H1 (cell line): ENCODE results near the gene MCM3. TPM values are rescaled to one million over a fixed set of nuclear protein-coding genes. Genes with fewer than 3 reads are reported as not detected.

ENCODE experiments used
- CTCF ChIA-PET: fragments of 300-600 bp; sonication (Branson Sonifier 250); formaldehyde crosslinking; loops from one replicate; lab custom pipeline; 2021; ENCODE audit not compliant: partially characterized antibody; lab: Charles Lee
- POLR2A ChIA-PET: fragments of 300-600 bp; sonication (Branson Sonifier 250); formaldehyde crosslinking; loops from one replicate; lab custom pipeline; 2021; ENCODE audit warnings: inconsistent platforms; ENCODE audit not compliant: partially characterized antibody; lab: Charles Lee
- DNase-seq, 2 experiments: peaks; one replicate each; pipeline versions ENCODE4 v3.0.0 to v3.0.0-alpha.2; 2010 to 2022; ENCODE audit warnings: low spot score in 2 of 2, low read depth in 1 of 2, mixed read lengths in 1 of 2
- FAIRE-seq: peaks from 2 replicates; lab custom pipeline; 2011; peaks lifted over from hg19 to GRCh38; lab: Jason Lieb, UNC
- H2AFZ ChIP-seq: 2 replicates; pipeline ENCODE4 v1.8.1; 2012; ENCODE audit warnings: low read length, inconsistent platforms
- H2AK5ac ChIP-seq: 2 replicates; pipeline ENCODE4 v1.6.1; 2013; ENCODE audit warnings: low read depth, low read length
- H2BK120ac ChIP-seq: replicated peaks from 2 replicates; pipeline ENCODE3; 2013; ENCODE audit warnings: low read depth, low read length, inconsistent platforms
- H2BK12ac ChIP-seq: 2 replicates; pipeline ENCODE4 v1.6.1; 2013; ENCODE audit warnings: low read depth, low read length
- H2BK15ac ChIP-seq: 2 replicates; pipeline ENCODE4 v1.6.1; 2013; ENCODE audit warnings: low read length
- H2BK20ac ChIP-seq: 2 replicates; pipeline ENCODE4 v1.6.1; 2013; ENCODE audit warnings: low read length
- H2BK5ac ChIP-seq: 2 replicates; pipeline ENCODE4 v1.6.1; 2013; ENCODE audit warnings: low read depth, low read length
- H3K14ac ChIP-seq: 2 replicates; pipeline ENCODE4 v1.6.1; 2013; ENCODE audit warnings: inconsistent platforms; ENCODE audit not compliant: insufficient read length
- H3K18ac ChIP-seq: 2 replicates; pipeline ENCODE4 v1.6.1; 2013; ENCODE audit warnings: low read length; ENCODE audit errors: extremely low read depth
- H3K23ac ChIP-seq: 2 replicates; pipeline ENCODE4 v1.6.1; 2013; ENCODE audit warnings: inconsistent platforms; ENCODE audit not compliant: insufficient read length
- H3K23me2 ChIP-seq: 2 replicates; pipeline ENCODE4 v1.6.1; 2013; ENCODE audit warnings: low read depth, low read length
- H3K27ac ChIP-seq: 2 replicates; pipeline ENCODE4 v1.6.1; 2011; ENCODE audit warnings: low read depth, low read length, inconsistent platforms
- H3K27me3 ChIP-seq, 4 experiments: replicated peaks in 1 of 4; 1 replicate in 1 of 4; 2 replicates in 3 of 4; pipeline versions ENCODE4 v1.6.1 to v1.8.1; 2011 to 2013; ENCODE audit warnings: low read length in 3 of 4, mild to moderate bottlenecking in 3 of 4, inconsistent platforms in 2 of 4, mixed read lengths in 2 of 4, moderate library complexity in 1 of 4; ENCODE audit not compliant: control insufficient read depth in 3 of 4, insufficient read depth in 3 of 4; ENCODE audit errors: extremely low read depth in 1 of 4
- H3K36me3 ChIP-seq, 4 experiments: 2 replicates each; pipeline versions ENCODE4 v1.6.1 to v1.8.1; 2011 to 2013; ENCODE audit warnings: mild to moderate bottlenecking in 4 of 4, low read length in 3 of 4, moderate library complexity in 2 of 4, control low read depth in 1 of 4, inconsistent platforms in 1 of 4; ENCODE audit not compliant: insufficient read depth in 4 of 4, control insufficient read depth in 2 of 4
- H3K4ac ChIP-seq: replicated peaks from 2 replicates; pipeline ENCODE3; 2013; ENCODE audit warnings: low read length, low read depth, mixed read lengths, inconsistent platforms; ENCODE audit not compliant: insufficient read length
- H3K4me1 ChIP-seq, 4 experiments: replicated peaks in 1 of 4; 1 replicate in 1 of 4; 2 replicates in 3 of 4; pipeline versions ENCODE4 v1.6.1 to v1.8.1; 2011 to 2013; ENCODE audit warnings: low read length in 3 of 4, inconsistent platforms in 2 of 4, mixed read lengths in 1 of 4; ENCODE audit not compliant: insufficient read depth in 4 of 4, control insufficient read depth in 3 of 4
- H3K4me2 ChIP-seq, 2 experiments: 2 replicates each; pipeline versions ENCODE4 v1.6.1 to v1.8.1; 2011 to 2013; ENCODE audit warnings: low read depth in 2 of 2, low read length in 2 of 2, control low read depth in 1 of 2, inconsistent platforms in 1 of 2, mild to moderate bottlenecking in 1 of 2; ENCODE audit not compliant: insufficient read depth in 1 of 2
- H3K4me3 ChIP-seq, 4 experiments: fragments of 200-600, 300-600 bp in 1 of 4; sonication (generic), shearing (Covaris generic), sonication (Bioruptor Twin) in 1 of 4; 2 replicates each; pipeline versions ENCODE4 v1.5.1 to v1.8.1; 2011 to 2016; ENCODE audit warnings: low read length in 4 of 4, low read depth in 3 of 4, control low read depth in 2 of 4, inconsistent platforms in 2 of 4, mild to moderate bottlenecking in 2 of 4, mixed read lengths in 1 of 4, moderate library complexity in 1 of 4; ENCODE audit not compliant: insufficient read depth in 2 of 4; ENCODE audit errors: extremely low read depth in 1 of 4
- H3K56ac ChIP-seq: replicated peaks from 2 replicates; pipeline ENCODE3; 2013; ENCODE audit warnings: low read depth, mild to moderate bottlenecking, mixed read lengths, low read length, inconsistent platforms; ENCODE audit not compliant: insufficient read length
- H3K79me1 ChIP-seq: 2 replicates; pipeline ENCODE4 v1.6.1; 2013; ENCODE audit warnings: low read depth, low read length, control low read depth
- H3K79me2 ChIP-seq, 2 experiments: 2 replicates each; pipeline versions ENCODE4 v1.6.1 to v1.8.1; 2012 to 2013; ENCODE audit warnings: low read length in 2 of 2, mild to moderate bottlenecking in 2 of 2, inconsistent platforms in 1 of 2; ENCODE audit not compliant: insufficient read depth in 2 of 2, control insufficient read depth in 1 of 2
- H3K9ac ChIP-seq, 4 experiments: replicated peaks in 1 of 4; 1 replicate in 1 of 4; 2 replicates in 3 of 4; pipeline versions ENCODE4 v1.6.1 to v1.8.1; 2011 to 2013; ENCODE audit warnings: low read depth in 3 of 4, low read length in 3 of 4, control low read depth in 2 of 4, mild to moderate bottlenecking in 2 of 4, moderate library complexity in 2 of 4, inconsistent platforms in 1 of 4; ENCODE audit errors: extremely low read depth in 1 of 4
- H3K9me3 ChIP-seq, 2 experiments: 2 replicates each; pipeline versions ENCODE4 v1.6.1 to v1.8.1; 2012 to 2013; ENCODE audit warnings: mild to moderate bottlenecking in 2 of 2, moderate library complexity in 2 of 2, control low read depth in 1 of 2, inconsistent platforms in 1 of 2, low read depth in 1 of 2, low read length in 1 of 2, mixed read lengths in 1 of 2; ENCODE audit not compliant: insufficient read depth in 2 of 2
- H4K20me1 ChIP-seq, 2 experiments: replicated peaks in 1 of 2; 2 replicates each; pipeline versions ENCODE3 to v1.8.1; 2011 to 2013; ENCODE audit warnings: inconsistent platforms in 2 of 2, low read length in 2 of 2, mild to moderate bottlenecking in 1 of 2; ENCODE audit not compliant: insufficient read depth in 2 of 2, control insufficient read depth in 1 of 2
- H4K5ac ChIP-seq: 2 replicates; pipeline ENCODE4 v1.6.1; 2013; ENCODE audit warnings: low read length, low read depth, mixed read lengths, inconsistent platforms; ENCODE audit not compliant: insufficient read length
- H4K8ac ChIP-seq: 2 replicates; pipeline ENCODE4 v1.8.0; 2013; ENCODE audit warnings: mild to moderate bottlenecking, moderate library complexity, low read length, inconsistent platforms; ENCODE audit not compliant: insufficient read depth; ENCODE audit errors: extremely low read depth
- H4K91ac ChIP-seq: replicated peaks from 2 replicates; pipeline ENCODE3; 2013; ENCODE audit warnings: low read length, mixed read lengths, inconsistent platforms; ENCODE audit not compliant: insufficient read length
- ASH2L ChIP-seq: fragments of 200-600, 300-600 bp; sonication (generic); IDR thresholded peaks from one replicate; pipeline ENCODE4 v1.7.1; 2017; ENCODE audit warnings: low read length
- CHD2 ChIP-seq: IDR thresholded peaks from 2 replicates; pipeline ENCODE4 v1.6.1; 2012; ENCODE audit warnings: low read length, improper control_type of control experiment
- EZH2 ChIP-seq: fragments of 200-600 bp; sonication (generic); IDR thresholded peaks from 2 replicates; pipeline ENCODE4 v1.7.1; 2012; ENCODE audit warnings: low read depth, mild to moderate bottlenecking, moderate library complexity, low read length, inconsistent platforms; ENCODE audit not compliant: severe bottlenecking
- GTF2F1 ChIP-seq: IDR thresholded peaks from 2 replicates; pipeline ENCODE4 v1.6.1; 2012; ENCODE audit warnings: low read depth, low read length, improper control_type of control experiment, borderline replicate concordance
- HDAC2 ChIP-seq, 2 experiments: fragments of 300-600 bp in 1 of 2; sonication (generic) in 1 of 2; IDR thresholded peaks; 2 replicates each; pipeline ENCODE4 v1.6.1; 2011 to 2012; ENCODE audit warnings: low read depth in 2 of 2, low read length in 2 of 2, mild to moderate bottlenecking in 2 of 2, moderate library complexity in 2 of 2, borderline replicate concordance in 1 of 2, inconsistent platforms in 1 of 2
- JUND ChIP-seq: IDR thresholded peaks from 2 replicates; pipeline ENCODE4 v1.6.1; 2011; ENCODE audit warnings: mild to moderate bottlenecking, improper control_type of control experiment, low read length
- MAFK ChIP-seq: IDR thresholded peaks from 2 replicates; pipeline ENCODE4 v1.6.1; 2012; ENCODE audit warnings: low read depth, mild to moderate bottlenecking, improper control_type of control experiment, low read length
- RXRA ChIP-seq: IDR thresholded peaks from 2 replicates; pipeline ENCODE4 v1.6.1; 2011; ENCODE audit warnings: low read depth, mild to moderate bottlenecking, low read length, moderate library complexity; ENCODE audit not compliant: insufficient read depth
- SAP30 ChIP-seq: fragments of 300-600 bp; sonication (generic); IDR thresholded peaks from 2 replicates; pipeline ENCODE4 v1.7.1; 2012; ENCODE audit warnings: low read length, moderate library complexity, mild to moderate bottlenecking, inconsistent platforms; ENCODE audit not compliant: insufficient read depth, insufficient replicate concordance
- SP4 ChIP-seq: IDR thresholded peaks from 2 replicates; pipeline ENCODE4 v1.6.1; 2012; ENCODE audit warnings: low read length, inconsistent platforms
- SRF ChIP-seq: IDR thresholded peaks from 2 replicates; pipeline ENCODE4 v1.6.1; 2011; ENCODE audit warnings: mild to moderate bottlenecking, low read depth, low read length, moderate library complexity
- TAF1 ChIP-seq: IDR thresholded peaks from 2 replicates; pipeline ENCODE4 v1.6.1; 2011; ENCODE audit warnings: mild to moderate bottlenecking, low read depth, low read length
- TCF12 ChIP-seq: IDR thresholded peaks from 2 replicates; pipeline ENCODE4 v1.6.1; 2011; ENCODE audit warnings: low read depth, mild to moderate bottlenecking, low read length
- WGBS, 2 experiments: shearing (Covaris generic) in 1 of 2; methylation state at CpG; one replicate each; pipeline versions ENCODE4 v1.1.6 to v1.1.7; 2013 to 2015; ENCODE audit warnings: low lambda C conversion rate in 2 of 2, mixed read lengths in 2 of 2, inconsistent platforms in 1 of 2, low coverage in 1 of 2, missing lambda C conversion rate in 1 of 2; ENCODE audit not compliant: insufficient replicate concordance in 2 of 2, insufficient coverage in 1 of 2, insufficient read length in 1 of 2; ENCODE audit errors: extremely low coverage in 1 of 2, missing lambda C conversion rate in 1 of 2; 5-methylcytosine and 5-hydroxymethylcytosine counted together
- polyA plus RNA-seq, 7 experiments: library from polyadenylated mRNA; depleted of rRNA in 3 of 7; stranded (reverse) in 5 of 7; unstranded in 2 of 7; fragments of >200 nt in 5 of 7; fragments of 200-250 nt in 2 of 7; gene quantifications; 1 replicate in 5 of 7; 2 replicates in 1 of 7; 4 replicates in 1 of 7; pipeline versions ENCODE4 v1.2.1 to v1.2.3, GENCODE V29; 2011 to 2013; ENCODE audit warnings: missing spikeins in 2 of 7, mixed read lengths in 2 of 7
- total RNA-seq: library from RNA; stranded (reverse); fragmentation: NEBNext Ultra II Directional; extraction: Animal tissue kit (Norgen Biotek cat#: 25700); gene quantifications from 2 replicates; pipeline ENCODE4 v1.2.1, GENCODE V29; 2021
- TF ChIP-seq, protein P1 (sequence below): IDR thresholded peaks from 2 replicates; pipeline ENCODE4 v1.6.1; 2012; ENCODE audit warnings: inconsistent platforms

Gene MCM3
- total and polyA plus RNA-seq, 2 of the 8 experiments (the other 6 are each of a cell fraction or from before 2014, with no cell fraction given): 275 to 293 TPM

DNA sequence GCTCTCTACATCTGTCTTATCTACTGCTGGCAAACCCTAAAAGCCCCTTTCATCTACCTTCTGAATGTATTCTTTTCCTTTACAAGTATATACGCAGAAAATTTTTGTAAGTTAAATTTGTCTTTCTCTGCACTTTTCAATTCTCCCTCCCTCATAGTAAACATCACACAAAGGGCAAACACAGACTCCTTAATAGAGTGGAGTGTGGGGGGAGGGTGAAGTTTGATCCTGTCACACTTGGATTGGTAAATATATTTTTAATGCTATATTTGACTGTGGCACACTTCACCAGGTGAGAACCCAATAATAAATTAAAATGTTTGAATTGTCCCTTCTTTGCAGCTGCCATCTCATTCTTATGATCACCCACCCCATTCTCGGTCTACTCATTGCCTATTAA, 44.2 kb upstream of the MCM3 start:
- Histone ChIP-seq H3K4me3 (no peak overlapping the region), H4K91ac (no peak overlapping the region), H2BK120ac (no peak overlapping the region), H2AFZ (no peak overlapping the region), H3K79me2 (no peaks in the 10 kb centered on the region), H3K56ac (no peak overlapping the region), H4K5ac (no peak overlapping the region), H3K9me3 (no peaks in the 10 kb centered on the region), H2AK5ac (no peak overlapping the region), H3K23ac (no peak overlapping the region), H3K4ac (no peak overlapping the region), H2BK20ac (no peak overlapping the region), H3K79me1 (no peaks in the 10 kb centered on the region), H2BK12ac (no peak overlapping the region), H4K8ac (no peak overlapping the region), H4K20me1 (no peaks in the 10 kb centered on the region), H2BK15ac (no peak overlapping the region), H3K23me2 (no peaks in the 10 kb centered on the region), H3K27ac (no peak overlapping the region), H3K4me1 (peaks cover 4 to 15% (median 7%) of the 10 kb centered on the region in 4 experiments), H3K36me3 (no peaks in the 10 kb centered on the region), H3K9ac (no peak overlapping the region), H2BK5ac (no peak overlapping the region), H3K18ac (no peak overlapping the region), H3K27me3 (no peaks in the 10 kb centered on the region; a peak in 1 of 7 replicates), H3K14ac (no peak overlapping the region), H3K4me2 (no peak overlapping the region)
- ChIA-PET POLR2A (interaction anchor here (0.8 to 1.6 kb wide), 2 partner anchors 8 to 12 kb away, joined by 5 read pairs; no protein-coding TSS in a partner anchor), CTCF (no interaction called here)
- FAIRE-seq (no peak), DNase-seq (no peak)
- WGBS, 2 experiments: 88% methylated on average over 2 of the region's 2 CpGs; no CpG with 5 or more reads in 1 of the 2 experiments
- TF ChIP-seq TCF12: no peak
- TF ChIP-seq EZH2: no peak
- TF ChIP-seq SP4: no peak
- TF ChIP-seq GTF2F1: no peak
- TF ChIP-seq TAF1: no peak
- no peak for TF ChIP-seq SAP30
- TF ChIP-seq HDAC2 (IDR thresholded peaks at IDR 0.05; ENCODE audit: borderline replicate concordance in 1 of 2, low read depth in 2 of 2, low read length in 2 of 2): no peak
- TF ChIP-seq MAFK: no peak
- no peak for TF ChIP-seq ASH2L
- TF ChIP-seq, protein P1, sequence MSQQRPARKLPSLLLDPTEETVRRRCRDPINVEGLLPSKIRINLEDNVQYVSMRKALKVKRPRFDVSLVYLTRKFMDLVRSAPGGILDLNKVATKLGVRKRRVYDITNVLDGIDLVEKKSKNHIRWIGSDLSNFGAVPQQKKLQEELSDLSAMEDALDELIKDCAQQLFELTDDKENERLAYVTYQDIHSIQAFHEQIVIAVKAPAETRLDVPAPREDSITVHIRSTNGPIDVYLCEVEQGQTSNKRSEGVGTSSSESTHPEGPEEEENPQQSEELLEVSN: no peak
- no peak for TF ChIP-seq SRF
- TF ChIP-seq CHD2: no peak
- no peak for TF ChIP-seq JUND
- TF ChIP-seq RXRA: no peak
